ENCODE results near the gene ABTB2. TPM values are rescaled to one million over a fixed set of nuclear protein-coding genes. Genes with fewer than 3 reads are reported as not detected.

Gene ABTB2
- polyA plus RNA-seq, 1 donor (not counting 4 experiments of a cell fraction or from before 2014, with no cell fraction given), result 1.0 TPM

DNA sequence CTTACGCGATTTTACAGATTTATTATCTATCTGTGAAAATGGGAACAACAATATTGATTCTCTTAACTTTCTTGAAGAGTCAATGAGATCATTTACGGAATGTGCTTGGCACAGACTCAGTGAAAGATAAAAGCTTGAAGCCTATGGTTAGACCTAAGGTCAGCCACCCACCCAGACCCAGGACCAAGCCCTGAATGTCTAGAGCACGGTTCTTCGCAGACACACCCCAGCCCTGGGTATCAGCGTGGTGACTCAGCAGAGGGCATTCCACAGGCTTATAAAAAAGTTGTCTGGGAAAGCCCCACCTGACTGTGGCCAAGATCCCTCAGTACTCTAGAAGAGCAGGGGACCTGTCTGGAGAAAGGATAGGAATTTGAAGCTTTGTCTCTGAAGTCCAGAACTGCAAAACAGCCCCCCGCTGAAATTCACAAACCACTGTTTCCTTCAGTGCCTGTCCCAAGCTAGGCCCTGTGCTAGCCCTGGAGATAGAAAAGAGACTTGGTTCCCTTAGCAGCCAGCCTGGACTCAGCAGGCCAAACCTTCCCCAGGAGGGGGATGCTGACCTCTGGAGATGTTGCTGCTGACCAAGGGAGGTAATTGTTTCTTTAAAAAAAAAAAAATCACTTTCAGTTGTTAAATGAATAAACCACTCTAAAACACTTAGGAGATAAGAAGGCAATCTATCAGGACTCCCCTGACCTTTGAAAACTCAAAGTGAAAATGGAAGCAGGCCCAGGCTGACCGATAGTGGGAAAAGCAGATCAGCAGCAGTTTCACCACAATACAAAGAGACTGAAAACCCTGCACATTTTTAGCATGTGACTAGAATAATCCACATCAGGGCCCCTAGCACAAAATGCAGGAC lies 114.0 kb downstream of the ABTB2 start:
- peak; percentile 17 for FAIRE-seq
- Histone ChIP-seq H2AFZ (ENCODE audit: control insufficient read depth, low read length) (no peak overlapping the region), H3K9ac (ENCODE audit: control insufficient read depth, extremely low read depth, insufficient read depth, low read length) (peak overlapping the region; percentile 46), H3K27me3 (ENCODE audit: control insufficient read depth, extremely low read depth, insufficient read depth, low read length) (no peaks in the 10 kb centered on the region), H3K4me3 (ENCODE audit: control insufficient read depth in 2 of 3, extremely low read depth in 1 of 3, insufficient read depth in 2 of 3, low read depth in 1 of 3, low read length in 3 of 3) (no peak overlapping the region), H3K36me3 (ENCODE audit: control insufficient read depth in 2 of 2, extremely low read depth in 1 of 2, insufficient read depth in 2 of 2, low read length in 2 of 2) (no peaks in the 10 kb centered on the region), H4K20me1 (ENCODE audit: control insufficient read depth, extremely low read depth, insufficient read depth, low read length) (no peaks in the 10 kb centered on the region), H3K4me2 (ENCODE audit: control insufficient read depth, extremely low read depth, insufficient read depth, low read depth, low read length) (peak overlapping the region; percentile 59), H3K9me1 (ENCODE audit: control insufficient read depth, extremely low read depth, insufficient read depth, low read length) (no peaks in the 10 kb centered on the region), H3K27ac (ENCODE audit: control insufficient read depth, insufficient read depth, low read length) (peak overlapping the region; percentile 58), H3K9me3 (ENCODE audit: control insufficient read depth, low read depth, low read length) (no peaks in the 10 kb centered on the region), H3K4me1 (ENCODE audit: control insufficient read depth, extremely low read depth, insufficient read depth, low read length) (peaks cover 43% of the 10 kb centered on the region), H3K79me2 (ENCODE audit: control insufficient read depth, insufficient read depth, low read length) (no peaks in the 10 kb centered on the region)
- dilution Hi-C loops (cut with MboI; ENCODE audit: extremely low pct_ligation_motif_present, low sequenced_read_pairs), result no loop called here
- TF ChIP-seq, protein P1, sequence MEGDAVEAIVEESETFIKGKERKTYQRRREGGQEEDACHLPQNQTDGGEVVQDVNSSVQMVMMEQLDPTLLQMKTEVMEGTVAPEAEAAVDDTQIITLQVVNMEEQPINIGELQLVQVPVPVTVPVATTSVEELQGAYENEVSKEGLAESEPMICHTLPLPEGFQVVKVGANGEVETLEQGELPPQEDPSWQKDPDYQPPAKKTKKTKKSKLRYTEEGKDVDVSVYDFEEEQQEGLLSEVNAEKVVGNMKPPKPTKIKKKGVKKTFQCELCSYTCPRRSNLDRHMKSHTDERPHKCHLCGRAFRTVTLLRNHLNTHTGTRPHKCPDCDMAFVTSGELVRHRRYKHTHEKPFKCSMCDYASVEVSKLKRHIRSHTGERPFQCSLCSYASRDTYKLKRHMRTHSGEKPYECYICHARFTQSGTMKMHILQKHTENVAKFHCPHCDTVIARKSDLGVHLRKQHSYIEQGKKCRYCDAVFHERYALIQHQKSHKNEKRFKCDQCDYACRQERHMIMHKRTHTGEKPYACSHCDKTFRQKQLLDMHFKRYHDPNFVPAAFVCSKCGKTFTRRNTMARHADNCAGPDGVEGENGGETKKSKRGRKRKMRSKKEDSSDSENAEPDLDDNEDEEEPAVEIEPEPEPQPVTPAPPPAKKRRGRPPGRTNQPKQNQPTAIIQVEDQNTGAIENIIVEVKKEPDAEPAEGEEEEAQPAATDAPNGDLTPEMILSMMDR (optimal IDR thresholded peaks at IDR 0.05 in 1 of 3, IDR thresholded peaks at IDR 0.05 in 1 of 3, conservative IDR thresholded peaks at IDR 0.05 in 1 of 3; ENCODE audit: extremely low read depth in 1 of 3, insufficient read depth in 2 of 3, low read length in 3 of 3), result no peak
- TF ChIP-seq EZH2 (IDR thresholded peaks at IDR 0.05; ENCODE audit: low read length), result no peak
- no peak for DNase-seq (ENCODE audit: low read depth, low spot score)

DNA sequence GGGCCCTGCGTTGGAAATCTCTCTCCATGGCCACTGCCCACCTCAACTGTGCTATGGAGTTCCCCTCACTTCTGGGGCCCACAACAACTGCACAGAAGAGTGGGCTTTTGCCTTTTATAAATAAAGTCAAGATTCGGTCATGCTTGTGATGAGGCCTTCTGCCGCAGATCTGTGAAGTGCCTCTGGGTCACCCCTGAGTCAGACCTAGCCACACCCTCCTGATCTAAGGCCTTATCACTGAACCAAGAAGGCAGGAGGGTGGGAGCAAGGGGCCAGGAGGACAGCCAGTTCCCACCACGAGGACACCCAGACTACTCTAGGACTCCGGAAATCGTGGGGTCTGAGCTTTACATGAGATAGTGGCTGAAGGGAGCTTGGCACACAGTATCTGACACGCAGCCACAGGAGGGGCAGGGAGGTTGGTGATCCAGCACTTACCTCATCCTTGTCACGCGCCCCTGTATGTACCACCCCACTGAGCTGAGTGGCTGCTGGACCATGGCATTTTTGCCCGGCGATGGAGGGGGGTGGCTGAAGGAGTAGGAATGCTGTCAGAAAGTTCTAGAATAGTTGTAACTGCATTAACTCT lies 115.7 kb downstream of the ABTB2 start:
- H3K9me3 ChIP-seq (ENCODE audit: control insufficient read depth, low read depth, low read length), result no peaks in the 10 kb centered on the region
- H3K4me3 ChIP-seq (ENCODE audit: control insufficient read depth in 2 of 3, extremely low read depth in 1 of 3, insufficient read depth in 2 of 3, low read depth in 1 of 3, low read length in 3 of 3), result no peak overlapping the region
- TF ChIP-seq EZH2 (IDR thresholded peaks at IDR 0.05; ENCODE audit: low read length), result no peak
- TF ChIP-seq, protein P1 (optimal IDR thresholded peaks at IDR 0.05 in 1 of 3, IDR thresholded peaks at IDR 0.05 in 1 of 3, conservative IDR thresholded peaks at IDR 0.05 in 1 of 3; ENCODE audit: extremely low read depth in 1 of 3, insufficient read depth in 2 of 3, low read length in 3 of 3), result no peak
- no peak overlapping the region for H3K4me2 ChIP-seq (ENCODE audit: control insufficient read depth, extremely low read depth, insufficient read depth, low read depth, low read length)
- H3K36me3 ChIP-seq (ENCODE audit: control insufficient read depth in 2 of 2, extremely low read depth in 1 of 2, insufficient read depth in 2 of 2, low read length in 2 of 2), result no peaks in the 10 kb centered on the region
- H2AFZ ChIP-seq (ENCODE audit: control insufficient read depth, low read length), result no peak overlapping the region
- dilution Hi-C loops (cut with MboI; ENCODE audit: extremely low pct_ligation_motif_present, low sequenced_read_pairs), result no loop called here
- H3K9me1 ChIP-seq (ENCODE audit: control insufficient read depth, extremely low read depth, insufficient read depth, low read length), result no peaks in the 10 kb centered on the region
- no peaks in the 10 kb centered on the region for H4K20me1 ChIP-seq (ENCODE audit: control insufficient read depth, extremely low read depth, insufficient read depth, low read length)
- no peak for DNase-seq (ENCODE audit: low read depth, low spot score)
- no peaks in the 10 kb centered on the region for H3K27me3 ChIP-seq (ENCODE audit: control insufficient read depth, extremely low read depth, insufficient read depth, low read length)
- no peak for FAIRE-seq
- H3K4me1 ChIP-seq (ENCODE audit: control insufficient read depth, extremely low read depth, insufficient read depth, low read length), result peaks cover 39% of the 10 kb centered on the region
- H3K9ac ChIP-seq (ENCODE audit: control insufficient read depth, extremely low read depth, insufficient read depth, low read length), result no peak overlapping the region
- H3K79me2 ChIP-seq (ENCODE audit: control insufficient read depth, insufficient read depth, low read length), result no peaks in the 10 kb centered on the region
- no peak overlapping the region for H3K27ac ChIP-seq (ENCODE audit: control insufficient read depth, insufficient read depth, low read length)

Data from keratinocyte (primary cell).